HL-60 (cell line): ENCODE results near the gene SLIT1.

Source experiments
- DNase-seq, 2 experiments: peaks; one replicate each; pipeline ENCODE4 v3.0.0-alpha.2; 2010 to 2020; ENCODE audit warnings: low read depth in 1 of 2, low spot score in 1 of 2
- H3K27ac ChIP-seq: fragments of 250-450 bp; sonication (Bioruptor Pico); replicated peaks from 2 replicates; pipeline ENCODE4 v1.5.1; 2020; ENCODE audit warnings: mild to moderate bottlenecking, moderate library complexity
- H3K27me3 ChIP-seq: fragments of 250-450 bp; sonication (Bioruptor Pico); 2 replicates; pipeline ENCODE4 v1.5.1; 2021; ENCODE audit warnings: mild to moderate bottlenecking, moderate library complexity; ENCODE audit not compliant: insufficient read depth, poor library complexity, severe bottlenecking
- H3K4me3 ChIP-seq: replicated peaks from 2 replicates; pipeline ENCODE4 v1.5.1; 2011; ENCODE audit warnings: mild to moderate bottlenecking, control low read depth, low read length; ENCODE audit not compliant: insufficient read depth
- CTCF ChIP-seq: IDR thresholded peaks from one replicate; pipeline ENCODE4 v1.5.1; 2011; ENCODE audit warnings: low read length, control low read depth, inconsistent platforms; ENCODE audit not compliant: insufficient read depth
- GABPA ChIP-seq: IDR thresholded peaks from 2 replicates; pipeline ENCODE4 v1.6.1; 2012; ENCODE audit warnings: low read depth
- POLR2AphosphoS5 ChIP-seq: IDR thresholded peaks from 2 replicates; pipeline ENCODE4 v1.6.1; 2012; ENCODE audit warnings: low read depth
- REST ChIP-seq: IDR thresholded peaks from 2 replicates; pipeline ENCODE4 v1.6.1; 2012; ENCODE audit warnings: low read depth; ENCODE audit not compliant: insufficient replicate concordance
- SPI1 ChIP-seq: IDR thresholded peaks from 2 replicates; pipeline ENCODE4 v1.6.1; 2012; ENCODE audit warnings: low read depth, mild to moderate bottlenecking, borderline replicate concordance

SLIT1 gene

GRCh38 chr10:97157578-97158095 lies 28.1 kb downstream of the SLIT1 start:
- Histone ChIP-seq H3K27ac (no peak overlapping the region), H3K4me3 (no peak overlapping the region), H3K27me3 (no peaks in the 10 kb centered on the region)
- TF ChIP-seq CTCF (no peak), SPI1 (no peak), POLR2AphosphoS5 (no peak), REST (no peak), GABPA (no peak)
- DNase-seq: no peak

- Histone ChIP-seq H3K4me3 (no peak overlapping the region), H3K27ac (no peak overlapping the region), H3K27me3 (peaks cover 2% of the 10 kb centered on the region)
- peak; percentile 4 to 14 for DNase-seq
- TF ChIP-seq SPI1 (peak; percentile 93), CTCF (no peak)
Measured at GRCh38 chr10:97154781-97155180, 31.0 kb downstream of the SLIT1 start.

- TF ChIP-seq GABPA (no peak), REST (no peak), POLR2AphosphoS5 (no peak), SPI1 (no peak), CTCF (no peak)
- no peak overlapping the region for H3K27ac ChIP-seq
- DNase-seq: no peak
- no peak overlapping the region for H3K4me3 ChIP-seq
- H3K27me3 ChIP-seq: peaks cover 2% of the 10 kb centered on the region
Measured at GRCh38 chr10:97154162-97154561, 31.6 kb downstream of the SLIT1 start.

- TF ChIP-seq SPI1: no peak
- TF ChIP-seq GABPA: no peak
- no peak for TF ChIP-seq POLR2AphosphoS5
- TF ChIP-seq CTCF: no peak
- no peak for TF ChIP-seq REST
- DNase-seq: no peak
- no peak overlapping the region for H3K27ac ChIP-seq
- H3K27me3 ChIP-seq: peaks cover 2% of the 10 kb centered on the region
- no peak overlapping the region for H3K4me3 ChIP-seq
Measured at GRCh38 chr10:97153270-97153850, 32.4 kb downstream of the SLIT1 start.
